ENCODE results near the gene DLGAP4. TPM values are rescaled to one million over a fixed set of nuclear protein-coding genes. Genes with fewer than 3 reads are reported as not detected.

Gene DLGAP4
- total and polyA plus RNA-seq, 2 of the 13 experiments (the other 11 are each of a cell fraction or from before 2014, with no cell fraction given) = 15.2 to 26.7 TPM

DNA sequence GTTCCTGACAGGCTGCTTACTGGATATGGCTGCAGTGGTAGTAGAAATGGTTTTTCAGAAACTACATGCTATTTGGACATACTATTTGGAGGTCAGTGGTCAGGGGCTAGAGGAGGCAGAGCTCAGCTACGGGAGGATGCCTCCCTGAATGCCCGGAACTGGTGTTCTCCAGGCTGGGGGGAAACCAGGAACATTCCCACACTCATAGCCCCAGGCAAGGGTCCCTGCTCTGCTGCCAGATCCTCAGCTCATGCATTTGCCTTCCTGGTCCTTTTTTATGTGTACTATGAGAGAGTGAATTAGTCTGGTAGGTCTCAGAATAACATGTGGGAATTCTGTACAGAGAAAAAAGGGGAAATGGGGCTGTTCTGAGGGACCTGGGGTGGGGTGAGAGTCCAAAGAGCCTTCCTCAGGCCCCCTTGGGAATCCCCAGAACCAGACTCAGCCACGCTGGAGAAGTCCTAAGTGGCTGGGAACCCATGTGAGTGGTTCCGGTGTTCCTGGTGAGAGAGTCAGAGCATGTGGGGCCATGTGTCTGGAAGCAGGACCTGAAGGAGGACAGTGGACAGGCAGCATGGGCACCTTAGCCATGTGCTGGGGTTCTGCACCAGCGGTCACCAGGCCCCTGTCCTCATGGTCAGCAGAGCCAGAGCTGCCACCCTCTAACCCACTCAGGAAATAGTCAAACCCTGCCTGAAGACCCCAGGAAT is 177.2 kb downstream of the DLGAP4 start:
- H3K4me3 ChIP-seq (replicated peaks in 1 of 3; ENCODE audit: insufficient read depth in 1 of 3, low read depth in 2 of 3, low read length in 3 of 3) = no peak overlapping the region
- POLR2A ChIA-PET = interaction anchor here (0.9 kb wide), 1 partner anchor 11 kb away, joined by 3 read pairs; no protein-coding TSS in a partner anchor
- intact Hi-C loops (cut with micrococcal nuclease; ENCODE audit: unreplicated experiment) (no loop called here), in situ Hi-C loops (cut with HindIII; ENCODE audit: extremely low pct_ligation_motif_present, low pct_unique_long_range_greater_than_20kb) (no loop called here)
- H2AFZ ChIP-seq (ENCODE audit: low read length) = no peak overlapping the region
- FAIRE-seq (no peak), DNase-seq (ENCODE audit: low spot score) (no peak), ATAC-seq (no peak)
- peaks cover 5 to 16% of the 10 kb centered on the region in 2 experiments; a peak in 3 of 5 replicates for H3K36me3 ChIP-seq (replicated peaks in 1 of 2; ENCODE audit: control insufficient read depth in 1 of 2, insufficient read depth in 2 of 2, low read length in 2 of 2)
- H3K9ac ChIP-seq (ENCODE audit: insufficient read depth, low read depth, low read length) = no peak overlapping the region; the same call in 1 of the 2 replicates
- H3K4me2 ChIP-seq (ENCODE audit: low read depth, low read length) = no peak overlapping the region
- no peaks in the 10 kb centered on the region for H3K9me3 ChIP-seq (ENCODE audit: low read length)
- CTCF ChIA-PET (ENCODE audit: low intra/inter-chr PET ratio, low total read pairs) = no interaction called here
- H3K27me3 ChIP-seq (ENCODE audit: control insufficient read depth in 1 of 2, insufficient read depth in 2 of 2, low read length in 2 of 2) = no peaks in the 10 kb centered on the region
- H4K20me1 ChIP-seq (ENCODE audit: insufficient read depth, low read length) = peaks cover 22% of the 10 kb centered on the region
- WGBS (ENCODE audit: low lambda C conversion rate) = 98% methylated on average over 5 of the region's 5 CpGs
- H3K79me2 ChIP-seq (ENCODE audit: insufficient read depth, low read length) = peaks cover 42% of the 10 kb centered on the region
- peaks cover 56% of the 10 kb centered on the region for H3K4me1 ChIP-seq (ENCODE audit: insufficient read depth, low read length)
- BruUV-seq (replicated peaks) = no TSS peak
- H3K27ac ChIP-seq (ENCODE audit: extremely low read length, insufficient read depth, low read length) = no peak overlapping the region
- TF ChIP-seq, protein P1, sequence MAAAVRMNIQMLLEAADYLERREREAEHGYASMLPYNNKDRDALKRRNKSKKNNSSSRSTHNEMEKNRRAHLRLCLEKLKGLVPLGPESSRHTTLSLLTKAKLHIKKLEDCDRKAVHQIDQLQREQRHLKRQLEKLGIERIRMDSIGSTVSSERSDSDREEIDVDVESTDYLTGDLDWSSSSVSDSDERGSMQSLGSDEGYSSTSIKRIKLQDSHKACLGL (CRISPR knock-in tag; IDR thresholded peaks at IDR 0.05) = 0 out of 2 replicates have a peak, but pooled peaks have one; percentile 47
- TF ChIP-seq ZFP36L1 (CRISPR knock-in tag; IDR thresholded peaks at IDR 0.05) (no peak), SRSF4 (IDR thresholded peaks at IDR 0.05; ENCODE audit: low read depth, low read length, poor library complexity, severe bottlenecking) (no peak), ZBTB21 (CRISPR knock-in tag; IDR thresholded peaks at IDR 0.05) (no peak), TBX2 (CRISPR knock-in tag; IDR thresholded peaks at IDR 0.05; ENCODE audit: borderline replicate concordance) (0 out of 2 replicates have a peak, but pooled peaks have one; percentile 35), DPF2 (CRISPR knock-in tag; IDR thresholded peaks at IDR 0.05; ENCODE audit: borderline replicate concordance, low read depth) (no peak), ZNF383 (CRISPR knock-in tag; IDR thresholded peaks at IDR 0.05; ENCODE audit: borderline replicate concordance) (no peak), ZNF354B (CRISPR knock-in tag; IDR thresholded peaks at IDR 0.05) (no peak), GABPA (IDR thresholded peaks at IDR 0.05; ENCODE audit: low read depth, low read length) (no peak), GABPA (CRISPR knock-in tag; IDR thresholded peaks at IDR 0.05; ENCODE audit: low read depth) (no peak), ZNF724P (CRISPR knock-in tag; IDR thresholded peaks at IDR 0.05; ENCODE audit: borderline replicate concordance) (no peak), HNRNPH1 (optimal IDR thresholded peaks at IDR 0.05; ENCODE audit: low read depth, low read length) (no peak)
- TF ChIP-seq, protein P2, sequence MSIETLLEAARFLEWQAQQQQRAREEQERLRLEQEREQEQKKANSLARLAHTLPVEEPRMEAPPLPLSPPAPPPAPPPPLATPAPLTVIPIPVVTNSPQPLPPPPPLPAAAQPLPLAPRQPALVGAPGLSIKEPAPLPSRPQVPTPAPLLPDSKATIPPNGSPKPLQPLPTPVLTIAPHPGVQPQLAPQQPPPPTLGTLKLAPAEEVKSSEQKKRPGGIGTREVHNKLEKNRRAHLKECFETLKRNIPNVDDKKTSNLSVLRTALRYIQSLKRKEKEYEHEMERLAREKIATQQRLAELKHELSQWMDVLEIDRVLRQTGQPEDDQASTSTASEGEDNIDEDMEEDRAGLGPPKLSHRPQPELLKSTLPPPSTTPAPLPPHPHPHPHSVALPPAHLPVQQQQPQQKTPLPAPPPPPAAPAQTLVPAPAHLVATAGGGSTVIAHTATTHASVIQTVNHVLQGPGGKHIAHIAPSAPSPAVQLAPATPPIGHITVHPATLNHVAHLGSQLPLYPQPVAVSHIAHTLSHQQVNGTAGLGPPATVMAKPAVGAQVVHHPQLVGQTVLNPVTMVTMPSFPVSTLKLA (IDR thresholded peaks at IDR 0.05) = peak; percentile 54
- TF ChIP-seq, protein P3, sequence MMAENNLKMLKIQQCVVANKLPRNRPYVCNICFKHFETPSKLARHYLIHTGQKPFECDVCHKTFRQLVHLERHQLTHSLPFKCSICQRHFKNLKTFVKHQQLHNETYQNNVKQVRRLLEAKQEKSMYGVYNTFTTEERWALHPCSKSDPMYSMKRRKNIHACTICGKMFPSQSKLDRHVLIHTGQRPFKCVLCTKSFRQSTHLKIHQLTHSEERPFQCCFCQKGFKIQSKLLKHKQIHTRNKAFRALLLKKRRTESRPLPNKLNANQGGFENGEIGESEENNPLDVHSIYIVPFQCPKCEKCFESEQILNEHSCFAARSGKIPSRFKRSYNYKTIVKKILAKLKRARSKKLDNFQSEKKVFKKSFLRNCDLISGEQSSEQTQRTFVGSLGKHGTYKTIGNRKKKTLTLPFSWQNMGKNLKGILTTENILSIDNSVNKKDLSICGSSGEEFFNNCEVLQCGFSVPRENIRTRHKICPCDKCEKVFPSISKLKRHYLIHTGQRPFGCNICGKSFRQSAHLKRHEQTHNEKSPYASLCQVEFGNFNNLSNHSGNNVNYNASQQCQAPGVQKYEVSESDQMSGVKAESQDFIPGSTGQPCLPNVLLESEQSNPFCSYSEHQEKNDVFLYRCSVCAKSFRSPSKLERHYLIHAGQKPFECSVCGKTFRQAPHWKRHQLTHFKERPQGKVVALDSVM (CRISPR knock-in tag; IDR thresholded peaks at IDR 0.05) = no peak
- TF ChIP-seq, protein P4, sequence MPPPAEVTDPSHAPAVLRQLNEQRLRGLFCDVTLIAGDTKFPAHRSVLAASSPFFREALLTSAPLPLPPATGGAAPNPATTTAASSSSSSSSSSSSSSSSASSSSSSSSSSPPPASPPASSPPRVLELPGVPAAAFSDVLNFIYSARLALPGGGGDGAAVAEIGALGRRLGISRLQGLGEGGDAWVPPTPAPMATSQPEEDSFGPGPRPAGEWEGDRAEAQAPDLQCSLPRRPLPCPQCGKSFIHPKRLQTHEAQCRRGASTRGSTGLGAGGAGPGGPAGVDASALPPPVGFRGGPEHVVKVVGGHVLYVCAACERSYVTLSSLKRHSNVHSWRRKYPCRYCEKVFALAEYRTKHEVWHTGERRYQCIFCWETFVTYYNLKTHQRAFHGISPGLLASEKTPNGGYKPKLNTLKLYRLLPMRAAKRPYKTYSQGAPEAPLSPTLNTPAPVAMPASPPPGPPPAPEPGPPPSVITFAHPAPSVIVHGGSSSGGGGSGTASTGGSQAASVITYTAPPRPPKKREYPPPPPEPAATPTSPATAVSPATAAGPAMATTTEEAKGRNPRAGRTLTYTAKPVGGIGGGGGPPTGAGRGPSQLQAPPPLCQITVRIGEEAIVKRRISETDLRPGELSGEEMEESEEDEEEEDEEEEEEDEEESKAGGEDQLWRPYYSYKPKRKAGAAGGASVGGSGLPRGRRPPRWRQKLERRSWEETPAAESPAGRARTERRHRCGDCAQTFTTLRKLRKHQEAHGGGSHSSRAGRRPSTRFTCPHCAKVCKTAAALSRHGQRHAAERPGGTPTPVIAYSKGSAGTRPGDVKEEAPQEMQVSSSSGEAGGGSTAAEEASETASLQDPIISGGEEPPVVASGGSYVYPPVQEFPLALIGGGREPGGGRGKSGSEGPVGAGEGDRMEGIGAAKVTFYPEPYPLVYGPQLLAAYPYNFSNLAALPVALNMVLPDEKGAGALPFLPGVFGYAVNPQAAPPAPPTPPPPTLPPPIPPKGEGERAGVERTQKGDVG (CRISPR knock-in tag; IDR thresholded peaks at IDR 0.05; ENCODE audit: borderline replicate concordance) = no peak

All from HepG2 (cell line).